Midbrain (tissue), 1 donor: Measurements from ENCODE around the gene MACROH2A2.
"Not testable (repeated sequence)": the region's sequence is repeated elsewhere in the genome, so short reads cannot be mapped to it uniquely, and the experiment has no call there.

Experiments used
- DNase-seq: peaks from one replicate; lab custom pipeline; 2025; lab: John Stamatoyannopoulos, UW

The MACROH2A2 gene

GRCh38 chr10:70052462-70053217, at the start of gene MACROH2A2:
MACROH2A2 (plus strand) TSS chr10:70052846; CDS start chr10:70075659, 22,813 bp downstream.
- DNase-seq, result peak; percentile 57

- DNase-seq, result no peak
Measured at GRCh38 chr10:70007116-70007820, 45.4 kb upstream of the MACROH2A2 start.

- DNase-seq, result no peak
Measured at GRCh38 chr10:70031215-70031614, 21.4 kb upstream of the MACROH2A2 start.

GRCh38 chr10:70032667-70033289, 19.9 kb upstream of the MACROH2A2 start:
- no peak for DNase-seq

GRCh38 chr10:70034232-70034631, 18.4 kb upstream of the MACROH2A2 start:
- no peak for DNase-seq

- no peak for DNase-seq
Measured at GRCh38 chr10:70035531-70035930, 17.1 kb upstream of the MACROH2A2 start.

- no peak for DNase-seq
Measured at GRCh38 chr10:70038923-70039322, 13.7 kb upstream of the MACROH2A2 start.

GRCh38 chr10:70041016-70041415, 11.6 kb upstream of the MACROH2A2 start:
- DNase-seq, result no peak

GRCh38 chr10:70041739-70042138, 10.9 kb upstream of the MACROH2A2 start:
- not testable (repeated sequence) for DNase-seq

GRCh38 chr10:70047066-70047465, 5.6 kb upstream of the MACROH2A2 start:
- DNase-seq, result not testable (repeated sequence)

- DNase-seq, result no peak
Measured at GRCh38 chr10:70048030-70048723, 4.5 kb upstream of the MACROH2A2 start.

- DNase-seq, result no peak
Measured at GRCh38 chr10:70051848-70052247, 798 bp upstream of the MACROH2A2 start.

- DNase-seq, result peak; percentile 20
Measured at GRCh38 chr10:70053218-70053840, 683 bp downstream of the MACROH2A2 start.

GRCh38 chr10:70053841-70054288, 1.2 kb downstream of the MACROH2A2 start:
- DNase-seq, result no peak

GRCh38 chr10:70054902-70055301, 2.3 kb downstream of the MACROH2A2 start:
- no peak for DNase-seq

GRCh38 chr10:70055550-70055949, 2.9 kb downstream of the MACROH2A2 start:
- no peak for DNase-seq

GRCh38 chr10:70057306-70057705, 4.7 kb downstream of the MACROH2A2 start:
- no peak for DNase-seq

GRCh38 chr10:70060389-70060788, 7.7 kb downstream of the MACROH2A2 start:
- DNase-seq, result no peak

GRCh38 chr10:70063418-70064098, 10.9 kb downstream of the MACROH2A2 start:
- no peak for DNase-seq

- DNase-seq, result no peak
Measured at GRCh38 chr10:70064486-70064885, 11.8 kb downstream of the MACROH2A2 start.

- no peak for DNase-seq
Measured at GRCh38 chr10:70066190-70066589, 13.5 kb downstream of the MACROH2A2 start.
